CD8-positive, alpha-beta memory T cell (primary cell): ENCODE measurements around the gene SDHA. TPM values are rescaled to one million over a fixed set of nuclear protein-coding genes. Genes with fewer than 3 reads are reported as not detected.
A peak's percentile ranks its signal among the peaks of the same experiment; 100 is the strongest.
"Not testable (repeated sequence)": the region's sequence is repeated elsewhere in the genome, so short reads cannot be mapped to it uniquely, and the experiment has no call there.

Experiments
- CTCF ChIA-PET: fragments of 350-600 bp; sonication (Branson Sonifier 250); formaldehyde crosslinking; loops from one replicate; lab custom pipeline; 2021; ENCODE audit warnings: antibody characterized with exemption; lab: Charles Lee
- POLR2A ChIA-PET: fragments of 350-600 bp; sonication (Branson Sonifier 250); formaldehyde crosslinking; loops from one replicate; lab custom pipeline; 2021; ENCODE audit warnings: antibody characterized with exemption; lab: Charles Lee
- DNase-seq, 5 donors: peaks; one replicate each; pipeline versions ENCODE4 v3.0.0 to v3.0.0-alpha.2; 2020 to 2022; ENCODE audit warnings: mixed read lengths in 1 of 5
- H3K27ac ChIP-seq: one replicate; pipeline ENCODE4 v1.7.0; 2013; ENCODE audit warnings: low read depth, mild to moderate bottlenecking, low read length, moderate library complexity
- H3K27me3 ChIP-seq: 2 replicates; pipeline ENCODE4 v1.7.0; 2013; ENCODE audit warnings: low read length, mild to moderate bottlenecking; ENCODE audit not compliant: insufficient read depth, poor library complexity, severe bottlenecking
- H3K36me3 ChIP-seq: 2 replicates; pipeline ENCODE4 v1.7.0; 2013; ENCODE audit warnings: mild to moderate bottlenecking, low read length, moderate library complexity; ENCODE audit not compliant: insufficient read depth
- H3K4me1 ChIP-seq: 2 replicates; pipeline ENCODE4 v1.7.0; 2013; ENCODE audit warnings: mild to moderate bottlenecking, low read length, moderate library complexity; ENCODE audit not compliant: insufficient read depth
- H3K4me3 ChIP-seq: 2 replicates; pipeline ENCODE4 v1.7.0; 2013; ENCODE audit warnings: mild to moderate bottlenecking, low read length
- H3K9me3 ChIP-seq: 2 replicates; pipeline ENCODE4 v1.7.0; 2013; ENCODE audit warnings: mild to moderate bottlenecking, low read length
- H3K27ac Mint-ChIP-seq, 8 donors: one replicate each; pipeline ENCODE4 v1.8.0; 2020 to 2021; ENCODE audit warnings: mixed read lengths in 8 of 8, mild to moderate bottlenecking in 6 of 8, inconsistent platforms in 3 of 8, moderate library complexity in 3 of 8
- H3K27me3 Mint-ChIP-seq, 2 donors: one replicate each; pipeline ENCODE4 v1.8.0; 2020 to 2021; ENCODE audit warnings: mixed read lengths in 2 of 2, mild to moderate bottlenecking in 1 of 2, moderate library complexity in 1 of 2
- H3K36me3 Mint-ChIP-seq, 3 donors: one replicate each; pipeline ENCODE4 v1.8.0; 2020 to 2021; ENCODE audit warnings: mixed read lengths in 3 of 3, inconsistent platforms in 1 of 3, mild to moderate bottlenecking in 1 of 3
- H3K4me1 Mint-ChIP-seq, 3 donors: one replicate each; pipeline ENCODE4 v1.8.0; 2020 to 2021; ENCODE audit warnings: mixed read lengths in 3 of 3, inconsistent platforms in 1 of 3, mild to moderate bottlenecking in 1 of 3
- H3K4me3 Mint-ChIP-seq, 7 donors: one replicate each; pipeline ENCODE4 v1.8.0; 2020 to 2021; ENCODE audit warnings: mixed read lengths in 7 of 7, mild to moderate bottlenecking in 6 of 7, moderate library complexity in 4 of 7, inconsistent platforms in 2 of 7
- H3K9me3 Mint-ChIP-seq, 5 donors: one replicate each; pipeline ENCODE4 v1.8.0; 2020 to 2022; ENCODE audit warnings: mixed read lengths in 5 of 5, mild to moderate bottlenecking in 3 of 5, moderate library complexity in 2 of 5, inconsistent platforms in 1 of 5
- polyA plus RNA-seq: library from polyadenylated mRNA; unstranded; fragments of 300-500 nt; fragmentation: Illumina TruSeq; gene quantifications from one replicate; pipeline ENCODE4 v1.2.3, GENCODE V29; 2021
- total RNA-seq, 2 experiments: library from RNA; stranded (reverse); gene quantifications; one replicate each; pipeline ENCODE4 v1.2.3, GENCODE V29; 2021

SDHA gene
- total and polyA plus RNA-seq, 3 experiments from 2014 or later, result 168 to 237 (median 171) TPM

DNA sequence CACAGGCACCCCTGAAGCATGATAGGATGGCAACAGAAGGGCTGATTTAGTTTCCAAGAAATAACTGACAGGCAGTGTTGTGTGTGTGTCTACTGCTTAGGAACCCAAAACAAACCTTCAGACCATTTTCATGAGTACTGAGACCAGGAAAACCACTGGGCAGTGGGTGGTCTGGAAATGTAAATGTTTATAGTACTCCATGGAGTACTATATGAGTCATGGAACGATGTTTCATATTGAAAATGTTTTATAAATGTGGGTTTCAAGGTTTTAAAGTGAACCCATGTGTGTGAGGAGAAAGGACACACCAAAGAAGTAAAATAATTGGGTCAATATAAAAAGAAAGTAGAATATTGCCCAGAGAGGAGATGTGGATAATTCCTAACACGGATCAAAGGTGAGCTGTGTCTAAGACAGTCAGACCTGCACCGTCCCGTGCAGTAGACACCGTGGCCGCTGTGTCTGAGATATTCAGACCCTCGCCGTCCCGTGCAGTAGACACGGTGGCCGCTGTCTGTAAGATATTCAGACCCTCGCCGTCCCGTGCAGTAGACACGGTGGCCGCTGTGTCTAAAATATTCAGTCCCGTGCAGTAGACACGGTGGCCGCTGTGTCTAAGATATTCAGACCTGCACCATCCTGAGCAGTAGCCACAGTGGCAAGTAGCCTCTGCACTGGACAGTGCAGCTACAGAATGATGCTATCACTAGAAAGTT is 48.3 kb downstream of the SDHA start:
- H3K27ac ChIP-seq, H3K9me3 ChIP-seq, H3K4me1 ChIP-seq, H3K27me3 ChIP-seq, POLR2A ChIA-PET, CTCF ChIA-PET, H3K9me3 Mint-ChIP-seq, DNase-seq, H3K27me3 Mint-ChIP-seq, H3K4me3 ChIP-seq: not testable (repeated sequence)
- Mint-ChIP-seq H3K27ac (peak overlapping the region in 2 of 8 donors; percentile 16 to 83), H3K4me3 (peak overlapping the region in 1 of 7 donors; percentile 73), H3K36me3 (peaks cover 5 to 45% (median 17%) of the 10 kb centered on the region in 3 donors), H3K4me1 (peaks cover 6 to 11% (median 10%) of the 10 kb centered on the region in 3 donors)
- peaks cover 11% of the 10 kb centered on the region for H3K36me3 ChIP-seq

DNA sequence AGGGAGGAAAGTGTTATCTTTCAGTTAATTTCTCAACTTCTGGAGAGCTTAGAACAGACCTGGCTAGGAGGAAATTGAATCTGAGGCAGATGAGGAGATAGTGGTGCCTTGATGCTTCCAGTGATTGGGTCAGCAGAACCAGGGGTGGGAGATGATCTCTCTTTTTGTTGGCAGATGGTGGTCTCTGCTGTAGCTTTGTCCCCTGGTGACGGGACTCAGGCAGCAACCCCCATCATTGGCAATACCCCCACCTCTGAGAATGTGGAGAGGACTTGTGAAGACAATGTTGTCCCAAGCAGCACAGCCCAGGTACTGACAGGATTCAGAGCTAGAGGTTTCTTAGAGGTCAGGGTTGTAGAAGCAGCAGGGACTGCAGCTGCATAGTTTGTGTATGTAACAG is 49.6 kb downstream of the SDHA start:
- Mint-ChIP-seq H3K4me1 (peaks cover 10 to 14% (median 12%) of the 10 kb centered on the region in 3 donors), H3K27ac (peak overlapping the region in 5 of 8 donors; percentile 16 to 83 (median 38)), H3K36me3 (peaks cover 0 to 40% (median 14%) of the 10 kb centered on the region in 3 donors), H3K4me3 (peak overlapping the region in 1 of 7 donors; percentile 73), H3K9me3 (no peaks in the 10 kb centered on the region), H3K27me3 (no peaks in the 10 kb centered on the region)
- Histone ChIP-seq H3K4me3 (no peak overlapping the region), H3K27ac (no peak overlapping the region), H3K9me3 (no peaks in the 10 kb centered on the region), H3K36me3 (peaks cover 11% of the 10 kb centered on the region), H3K27me3 (no peaks in the 10 kb centered on the region), H3K4me1 (no peaks in the 10 kb centered on the region)
- ChIA-PET POLR2A (no interaction called here), CTCF (interaction anchor here (1.8 kb wide), 1 partner anchor 20 kb away, joined by 4 read pairs; no protein-coding TSS in a partner anchor)
- no peak for DNase-seq

DNA sequence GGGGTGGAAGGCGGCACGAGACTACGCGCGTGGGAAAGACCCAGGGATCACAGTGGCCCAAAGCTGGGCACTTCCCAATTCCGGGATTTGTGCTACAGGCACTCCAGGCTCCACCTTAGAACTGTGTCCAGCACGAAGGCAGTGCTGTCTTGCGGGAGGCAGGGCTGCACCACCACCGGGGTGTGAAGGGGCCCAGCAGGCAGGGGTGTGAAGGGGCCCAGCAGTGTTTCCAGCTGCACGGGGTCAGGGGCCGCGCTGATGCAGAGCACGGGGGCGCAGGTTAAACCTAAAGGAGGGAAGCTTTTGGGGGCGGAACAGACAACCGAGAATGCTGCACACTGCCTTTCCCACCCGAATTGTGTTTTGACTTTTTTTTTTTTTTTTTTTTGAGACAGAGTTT is 52.2 kb downstream of the SDHA start:
- H3K9me3 ChIP-seq, result no peaks in the 10 kb centered on the region
- peaks cover 0 to 2% of the 10 kb centered on the region in 2 donors for H3K27me3 Mint-ChIP-seq
- no peak overlapping the region for H3K4me3 ChIP-seq
- H3K27ac ChIP-seq, result peak overlapping the region; percentile 78
- peaks cover 4 to 45% (median 7%) of the 10 kb centered on the region in 3 donors for H3K36me3 Mint-ChIP-seq
- H3K4me1 ChIP-seq, result no peaks in the 10 kb centered on the region
- no peaks in the 10 kb centered on the region for H3K9me3 Mint-ChIP-seq
- POLR2A ChIA-PET, result no interaction called here
- peaks cover 4% of the 10 kb centered on the region for H3K36me3 ChIP-seq
- H3K27me3 ChIP-seq, result no peaks in the 10 kb centered on the region
- peaks cover 22 to 40% (median 34%) of the 10 kb centered on the region in 3 donors for H3K4me1 Mint-ChIP-seq
- no peak for DNase-seq
- H3K27ac Mint-ChIP-seq, result peak overlapping the region; percentile 27 to 97 (median 66)
- H3K4me3 Mint-ChIP-seq, result peak overlapping the region; percentile 84 to 97 (median 96)
- CTCF ChIA-PET, result interaction anchor here (1.3 to 1.5 kb wide), 2 partner anchors 22 to 82 kb away, joined by 3 to 5 read pairs; no protein-coding TSS in a partner anchor

DNA sequence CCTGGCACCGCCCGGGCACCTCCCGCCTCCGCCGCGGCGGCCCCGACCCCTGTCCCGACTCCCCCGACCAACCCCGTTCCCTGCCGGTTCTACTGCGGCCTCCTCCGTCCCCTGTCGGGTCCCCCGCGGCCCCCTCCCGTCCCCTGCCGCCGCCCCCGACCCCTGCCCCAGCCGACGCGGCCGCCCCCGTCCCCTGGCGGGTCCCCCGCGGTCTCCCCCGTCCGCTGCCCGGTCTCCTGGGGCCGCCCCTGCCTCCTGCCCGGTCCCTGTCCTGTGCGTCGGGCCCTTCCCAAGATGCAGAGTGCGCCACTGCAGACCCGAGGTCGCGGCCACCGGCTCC is 53.7 kb downstream of the SDHA start:
- not testable (repeated sequence) for H3K27me3 Mint-ChIP-seq, H3K9me3 ChIP-seq, H3K36me3 ChIP-seq, H3K27me3 ChIP-seq, H3K9me3 Mint-ChIP-seq, H3K4me1 ChIP-seq
- ChIA-PET POLR2A (interaction anchor here (1.5 kb wide), 2 partner anchors 13 to 53 kb away, joined by 6 to 28 read pairs; partner anchors contain the start of genes CCDC127 and SDHA), CTCF (interaction anchor here (0.9 to 1.5 kb wide), 3 partner anchors 22 to 154 kb away, joined by 3 to 5 read pairs (median 4); no protein-coding TSS in a partner anchor)
- H3K4me3 ChIP-seq, result peak overlapping the region; percentile 61
- H3K4me3 Mint-ChIP-seq, result peak overlapping the region; percentile 84 to 97 (median 96)
- peak overlapping the region in 4 of 8 donors; percentile 87 to 93 (median 90) for H3K27ac Mint-ChIP-seq
- H3K36me3 Mint-ChIP-seq, result peaks cover 4 to 43% (median 5%) of the 10 kb centered on the region in 3 donors
- peak in 1 of 5 donors; percentile 27 for DNase-seq
- H3K27ac ChIP-seq, result peak overlapping the region; percentile 78
- H3K4me1 Mint-ChIP-seq, result peaks cover 23 to 46% (median 40%) of the 10 kb centered on the region in 3 donors

GRCh38 chr5:273091-273490 is 55.0 kb downstream of the SDHA start:
- H3K4me3 ChIP-seq, CTCF ChIA-PET, H3K27me3 Mint-ChIP-seq, H3K36me3 ChIP-seq, H3K9me3 ChIP-seq, H3K27me3 ChIP-seq, H3K4me1 ChIP-seq, POLR2A ChIA-PET, H3K9me3 Mint-ChIP-seq, DNase-seq: not testable (repeated sequence)
- peak overlapping the region; percentile 9 for H3K27ac ChIP-seq
- peak overlapping the region; percentile 28 to 93 (median 87) for H3K27ac Mint-ChIP-seq
- H3K4me3 Mint-ChIP-seq, result peak overlapping the region in 6 of 7 donors; percentile 52 to 92 (median 82)
- H3K36me3 Mint-ChIP-seq, result peaks cover 4 to 40% (median 5%) of the 10 kb centered on the region in 3 donors
- H3K4me1 Mint-ChIP-seq, result peaks cover 22 to 51% (median 40%) of the 10 kb centered on the region in 3 donors

DNA sequence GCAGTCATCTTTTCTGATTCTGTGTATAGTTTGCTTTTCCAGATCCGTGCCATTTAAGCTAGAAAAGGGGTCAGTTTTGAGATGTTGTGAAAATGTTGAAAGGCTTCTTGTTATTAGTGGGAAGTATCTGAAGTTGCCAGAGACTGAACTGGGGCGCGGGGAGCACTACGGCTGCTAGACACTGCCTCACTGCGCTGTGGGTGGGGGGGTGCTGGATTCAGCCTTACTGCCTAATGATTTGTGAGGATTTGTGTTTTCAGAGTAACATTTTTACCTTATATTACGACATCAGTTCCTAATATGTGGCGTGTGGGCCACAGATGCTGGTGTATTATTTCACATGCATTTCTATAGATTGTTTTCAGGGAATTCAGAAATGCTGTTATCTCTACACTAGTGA is 55.4 kb downstream of the SDHA start:
- H3K27ac ChIP-seq, H3K27me3 ChIP-seq, POLR2A ChIA-PET, H3K36me3 ChIP-seq, CTCF ChIA-PET, H3K27me3 Mint-ChIP-seq, H3K4me3 ChIP-seq, H3K9me3 ChIP-seq, H3K9me3 Mint-ChIP-seq, DNase-seq, H3K4me1 ChIP-seq: not testable (repeated sequence)
- Mint-ChIP-seq H3K4me3 (peak overlapping the region; percentile 52 to 92 (median 82)), H3K4me1 (peaks cover 25 to 54% (median 40%) of the 10 kb centered on the region in 3 donors), H3K36me3 (peaks cover 4 to 43% (median 5%) of the 10 kb centered on the region in 3 donors), H3K27ac (peak overlapping the region in 7 of 8 donors; percentile 3 to 93 (median 75))

DNA sequence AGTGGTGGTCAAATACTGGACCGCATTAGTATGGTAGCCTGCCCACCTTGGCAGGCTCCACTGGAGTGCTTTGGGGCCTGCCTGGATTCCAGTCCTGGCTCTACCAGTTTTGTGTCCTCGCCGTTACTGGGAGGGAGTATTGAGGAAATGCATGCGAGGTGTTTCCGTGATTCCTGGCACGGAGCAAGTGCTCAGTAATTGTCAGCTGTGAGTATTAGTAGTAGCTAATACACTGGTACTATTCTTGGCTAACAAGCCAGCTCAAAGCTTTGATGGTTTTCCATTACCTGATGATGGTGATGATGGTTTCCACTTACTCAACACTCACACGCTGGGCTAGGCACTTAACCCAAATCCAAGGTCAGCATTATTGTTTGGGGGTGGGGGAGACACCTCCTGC is 56.2 kb downstream of the SDHA start:
- H3K4me3 Mint-ChIP-seq, result peak overlapping the region in 3 of 7 donors; percentile 5 to 58 (median 8)
- H3K4me3 ChIP-seq, H3K9me3 Mint-ChIP-seq, H3K36me3 ChIP-seq, H3K4me1 ChIP-seq, CTCF ChIA-PET, DNase-seq, H3K27me3 Mint-ChIP-seq, H3K27me3 ChIP-seq, H3K27ac ChIP-seq, H3K9me3 ChIP-seq, POLR2A ChIA-PET: not testable (repeated sequence)
- H3K4me1 Mint-ChIP-seq, result peaks cover 28 to 58% (median 44%) of the 10 kb centered on the region in 3 donors
- peak overlapping the region in 1 of 8 donors; percentile 33 for H3K27ac Mint-ChIP-seq
- H3K36me3 Mint-ChIP-seq, result peaks cover 4 to 48% (median 6%) of the 10 kb centered on the region in 3 donors

- H3K9me3 ChIP-seq, result no peaks in the 10 kb centered on the region
- peaks cover 4% of the 10 kb centered on the region for H3K36me3 ChIP-seq
- Mint-ChIP-seq H3K9me3 (no peaks in the 10 kb centered on the region), H3K36me3 (peaks cover 0 to 68% (median 5%) of the 10 kb centered on the region in 3 donors), H3K27me3 (peaks cover 0 to 3% of the 10 kb centered on the region in 2 donors), H3K4me1 (peaks cover 46 to 75% (median 57%) of the 10 kb centered on the region in 3 donors), H3K27ac (peak overlapping the region in 2 of 8 donors; percentile 36 to 39), H3K4me3 (no peak overlapping the region)
- no peaks in the 10 kb centered on the region for H3K4me1 ChIP-seq
- DNase-seq, result no peak
- no peak overlapping the region for H3K27ac ChIP-seq
- H3K4me3 ChIP-seq, result no peak overlapping the region
- no peaks in the 10 kb centered on the region for H3K27me3 ChIP-seq
- ChIA-PET POLR2A (no interaction called here), CTCF (no interaction called here)
Measured at GRCh38 chr5:278646-279045, 60.5 kb downstream of the SDHA start.
